Natural killer cell (primary cell): ENCODE data around the gene CDKN2D. TPM values are rescaled to one million over a fixed set of nuclear protein-coding genes. Genes with fewer than 3 reads are reported as not detected.

Source experiments
- ATAC-seq, 3 donors: fragments of 150-1000 bp in 2 of 3; fragments of 200-7000 bp in 1 of 3; cut with Tn5 transposase; 1 replicate in 1 of 3; 2 replicates in 2 of 3; pipeline ENCODE4 v1.10.0; 2021; ENCODE audit warnings: mild to moderate bottlenecking in 2 of 3, moderate library complexity in 2 of 3
- DNase-seq, 2 donors: peaks; one replicate each; pipeline versions ENCODE4 v3.0.0 to v3.0.0-alpha.2; 2013 to 2021; ENCODE audit warnings: mixed read lengths in 1 of 2
- H3K27ac ChIP-seq: one replicate; pipeline ENCODE4 v1.5.1; 2013; ENCODE audit warnings: mild to moderate bottlenecking, low read length
- H3K27me3 ChIP-seq: one replicate; pipeline ENCODE4 v1.6.1; 2013; ENCODE audit warnings: low read length; ENCODE audit not compliant: control insufficient read depth, insufficient read depth
- H3K36me3 ChIP-seq: one replicate; pipeline ENCODE4 v1.6.1; 2013; ENCODE audit warnings: low read length; ENCODE audit not compliant: control insufficient read depth, insufficient read depth
- H3K4me1 ChIP-seq: one replicate; pipeline ENCODE4 v1.6.1; 2013; ENCODE audit warnings: low read length; ENCODE audit not compliant: control insufficient read depth, insufficient read depth
- H3K4me3 ChIP-seq: one replicate; pipeline ENCODE4 v1.5.1; 2013; ENCODE audit warnings: low read length
- H3K9me3 ChIP-seq: one replicate; pipeline ENCODE4 v1.6.1; 2013; ENCODE audit warnings: low read length; ENCODE audit not compliant: control insufficient read depth, insufficient read depth
- H3K27ac Mint-ChIP-seq, 2 donors: one replicate each; pipeline ENCODE4 v1.8.0; 2022; ENCODE audit warnings: mild to moderate bottlenecking in 2 of 2, mixed read lengths in 2 of 2, moderate library complexity in 1 of 2
- H3K27me3 Mint-ChIP-seq, 2 donors: one replicate each; pipeline ENCODE4 v1.8.0; 2022; ENCODE audit warnings: low read depth in 2 of 2, mixed read lengths in 2 of 2
- H3K36me3 Mint-ChIP-seq: one replicate; pipeline ENCODE4 v1.8.0; 2022; ENCODE audit warnings: mixed read lengths
- H3K4me1 Mint-ChIP-seq, 2 donors: one replicate each; pipeline ENCODE4 v1.8.0; 2022; ENCODE audit warnings: mixed read lengths in 2 of 2
- H3K4me3 Mint-ChIP-seq: one replicate; pipeline ENCODE4 v1.8.0; 2022; ENCODE audit warnings: mild to moderate bottlenecking, moderate library complexity, mixed read lengths
- H3K9me3 Mint-ChIP-seq, 2 donors: one replicate each; pipeline ENCODE4 v1.8.0; 2022; ENCODE audit warnings: mixed read lengths in 2 of 2
- WGBS: methylation state at CpG from one replicate; pipeline ENCODE4 v1.1.7; 2013; ENCODE audit warnings: missing lambda C conversion rate; ENCODE audit not compliant: insufficient coverage; 5-methylcytosine and 5-hydroxymethylcytosine counted together
- intact Hi-C: fragments of 100-400 bp; cut with micrococcal nuclease; formaldehyde crosslinking; loops from one replicate; pipeline ENCODE4 v1.14.2; 2022
- total RNA-seq, 4 donors: library from RNA; stranded (reverse); fragments of 120-200 nt in 1 of 4; gene quantifications; one replicate each; pipeline versions ENCODE4 v1.2.3 to v1.2.4, GENCODE V29; 2013 to 2022
- TF ChIP-seq, protein P1 (sequence below): fragments of 200-600 bp; IDR thresholded peaks from one replicate; pipeline ENCODE4 v1.8.0; 2022; ENCODE audit warnings: antibody characterized with exemption

The CDKN2D gene
- total RNA-seq, 3 donors from 2014 or later (not counting 1 experiment from before 2014, with no cell fraction given) = 82.7 to 102 (median 101) TPM

DNA sequence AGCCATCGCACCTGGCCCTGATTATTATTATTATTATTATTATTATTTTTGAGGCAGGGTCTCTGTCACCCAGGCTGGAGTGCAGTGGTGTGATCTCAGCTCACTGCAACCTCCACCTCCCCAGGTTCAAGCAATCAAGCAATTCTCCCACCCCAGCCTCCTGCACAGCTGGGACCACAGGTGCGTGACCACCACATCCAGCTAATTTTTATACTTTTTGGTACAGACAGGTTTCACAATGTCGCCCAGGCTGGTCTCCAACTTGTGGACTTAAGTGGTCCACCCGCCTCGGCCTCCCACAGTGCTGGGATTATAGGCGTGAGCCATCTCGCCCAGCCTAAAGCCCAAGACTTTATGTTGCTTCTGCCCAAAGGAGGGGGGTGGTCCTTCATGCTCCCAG is 24.4 kb upstream of the CDKN2D start:
- no peak overlapping the region for H3K4me3 Mint-ChIP-seq
- H3K4me1 ChIP-seq = peaks cover 50% of the 10 kb centered on the region
- TF ChIP-seq, protein P1, sequence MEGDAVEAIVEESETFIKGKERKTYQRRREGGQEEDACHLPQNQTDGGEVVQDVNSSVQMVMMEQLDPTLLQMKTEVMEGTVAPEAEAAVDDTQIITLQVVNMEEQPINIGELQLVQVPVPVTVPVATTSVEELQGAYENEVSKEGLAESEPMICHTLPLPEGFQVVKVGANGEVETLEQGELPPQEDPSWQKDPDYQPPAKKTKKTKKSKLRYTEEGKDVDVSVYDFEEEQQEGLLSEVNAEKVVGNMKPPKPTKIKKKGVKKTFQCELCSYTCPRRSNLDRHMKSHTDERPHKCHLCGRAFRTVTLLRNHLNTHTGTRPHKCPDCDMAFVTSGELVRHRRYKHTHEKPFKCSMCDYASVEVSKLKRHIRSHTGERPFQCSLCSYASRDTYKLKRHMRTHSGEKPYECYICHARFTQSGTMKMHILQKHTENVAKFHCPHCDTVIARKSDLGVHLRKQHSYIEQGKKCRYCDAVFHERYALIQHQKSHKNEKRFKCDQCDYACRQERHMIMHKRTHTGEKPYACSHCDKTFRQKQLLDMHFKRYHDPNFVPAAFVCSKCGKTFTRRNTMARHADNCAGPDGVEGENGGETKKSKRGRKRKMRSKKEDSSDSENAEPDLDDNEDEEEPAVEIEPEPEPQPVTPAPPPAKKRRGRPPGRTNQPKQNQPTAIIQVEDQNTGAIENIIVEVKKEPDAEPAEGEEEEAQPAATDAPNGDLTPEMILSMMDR = no peak
- H3K27ac ChIP-seq = no peak overlapping the region
- no peaks in the 10 kb centered on the region for H3K9me3 Mint-ChIP-seq
- intact Hi-C loops = no loop called here
- H3K4me3 ChIP-seq = no peak overlapping the region
- no peaks in the 10 kb centered on the region for H3K9me3 ChIP-seq
- no peaks in the 10 kb centered on the region for H3K27me3 Mint-ChIP-seq
- peaks cover 17 to 30% of the 10 kb centered on the region in 2 donors for H3K4me1 Mint-ChIP-seq
- ATAC-seq = no peak
- H3K27me3 ChIP-seq = no peaks in the 10 kb centered on the region
- H3K27ac Mint-ChIP-seq = no peak overlapping the region
- 90% methylated on average over 6 of the region's 7 CpGs for WGBS
- no peaks in the 10 kb centered on the region for H3K36me3 ChIP-seq
- no peaks in the 10 kb centered on the region for H3K36me3 Mint-ChIP-seq
- DNase-seq = no peak

DNA sequence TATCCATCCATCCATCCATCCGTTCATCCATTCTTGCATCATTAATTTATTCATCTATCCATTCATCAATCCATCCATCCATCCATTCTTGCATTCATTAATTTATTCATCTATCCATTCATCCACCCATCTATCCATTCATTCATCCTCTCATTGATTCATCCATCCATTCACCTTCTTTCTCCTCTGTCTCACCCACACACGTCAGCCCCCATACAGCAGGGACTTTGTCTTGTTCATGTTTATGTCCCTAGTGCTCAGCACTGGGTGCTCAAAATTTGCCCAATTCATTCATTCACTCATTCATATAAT is 19.0 kb upstream of the CDKN2D start:
- 97% methylated on average over 2 of the region's 2 CpGs for WGBS
- intact Hi-C loops = no loop called here
- H3K36me3 ChIP-seq = no peaks in the 10 kb centered on the region

DNA sequence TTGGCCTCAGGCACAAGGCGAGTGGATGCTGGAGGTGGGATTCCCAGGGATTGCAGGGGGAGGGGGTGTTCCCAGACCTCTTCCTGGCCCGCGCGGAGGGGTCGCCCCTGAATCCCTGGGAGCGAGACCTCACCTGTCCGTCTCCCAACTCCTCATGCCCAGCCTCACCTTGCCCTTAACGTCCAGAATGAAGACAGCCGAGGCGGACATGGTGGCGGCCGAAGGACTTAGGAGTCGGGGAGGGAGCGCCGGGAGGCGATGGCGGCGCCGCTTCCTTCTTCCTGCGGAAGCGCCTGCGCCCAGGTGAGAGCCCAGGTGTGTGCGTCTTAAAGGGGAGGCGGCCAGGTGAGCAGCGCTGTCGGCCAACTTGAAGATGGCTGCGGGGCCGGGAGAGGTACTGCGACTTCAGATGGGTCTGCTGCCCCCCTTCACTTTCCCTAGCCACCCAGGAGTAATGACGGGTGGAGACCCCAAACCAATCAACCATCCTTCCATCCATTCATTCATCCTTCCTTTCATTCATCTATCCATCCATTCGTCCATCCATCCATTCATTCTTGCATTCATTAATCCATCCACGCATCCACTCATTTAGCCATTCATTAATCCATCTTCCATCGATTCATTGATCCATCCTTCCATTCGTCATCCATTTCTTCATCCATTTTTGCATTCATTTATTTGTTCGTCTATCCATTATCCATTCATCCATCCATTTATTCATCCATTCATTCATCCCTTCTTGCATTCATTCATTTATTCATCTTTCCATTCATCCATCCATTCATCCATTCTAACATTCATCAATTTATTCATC is 18.5 kb upstream of the CDKN2D start, which contains the start of gene AP1M2:
Gene AP1M2, minus strand, starts transcription at position 291 of the 817 bp plus-strand sequence. Its CDS starts 81 bp downstream, at position 210.
- intact Hi-C loops = no loop called here
- Histone ChIP-seq H3K4me3 (no peak within 1 kb of the TSS), H3K4me1 (peaks cover 19% of the 10 kb centered on the region), H3K27me3 (peaks cover 2% of the 10 kb centered on the region), H3K9me3 (no peaks in the 10 kb centered on the region), H3K27ac (no peak within 1 kb of the TSS), H3K36me3 (no peaks in the 10 kb centered on the region)
- no peaks in the 10 kb centered on the region for H3K9me3 Mint-ChIP-seq
- no peak within 1 kb of the TSS for H3K4me3 Mint-ChIP-seq
- 45% methylated on average over 35 of the region's 35 CpGs for WGBS
- DNase-seq = no peak
- TF ChIP-seq, protein P1 = no peak
- ATAC-seq = no peak
- peaks cover 0 to 7% of the 10 kb centered on the region in 2 donors for H3K27me3 Mint-ChIP-seq
- H3K27ac Mint-ChIP-seq = no peak within 1 kb of the TSS
- peaks cover 6 to 12% of the 10 kb centered on the region in 2 donors for H3K4me1 Mint-ChIP-seq
- H3K36me3 Mint-ChIP-seq = no peaks in the 10 kb centered on the region

More for the DNA sequence above, 19.0 kb upstream of the CDKN2D start:
- Mint-ChIP-seq H3K9me3 (no peaks in the 10 kb centered on the region), H3K27ac (no peak overlapping the region), H3K36me3 (no peaks in the 10 kb centered on the region), H3K4me3 (no peak overlapping the region), H3K27me3 (peaks cover 0 to 7% of the 10 kb centered on the region in 2 donors), H3K4me1 (peaks cover 6 to 12% of the 10 kb centered on the region in 2 donors)
- no peak for DNase-seq
- no peak for ATAC-seq
- peaks cover 19% of the 10 kb centered on the region for H3K4me1 ChIP-seq
- H3K27me3 ChIP-seq = peaks cover 2% of the 10 kb centered on the region
- TF ChIP-seq, protein P1 = no peak
- no peaks in the 10 kb centered on the region for H3K9me3 ChIP-seq
- H3K27ac ChIP-seq = no peak overlapping the region
- H3K4me3 ChIP-seq = no peak overlapping the region
